ENCODE data around the gene ORC2.

- TF ChIP-seq CTCF (IDR thresholded peaks at IDR 0.05) (no peak), TEAD4 (IDR thresholded peaks at IDR 0.05; ENCODE audit: borderline replicate concordance, insufficient read depth) (no peak)
Observed at GRCh38 chr2:201004370-201004769, 40.9 kb upstream of the ORC2 start.

Measured in SK-N-SH (cell line).